Occipital lobe (tissue), 2 donors: ENCODE measurements around the gene DNAJC1. TPM values are rescaled to one million over a fixed set of nuclear protein-coding genes. Genes with fewer than 3 reads are reported as not detected.
"Not testable (repeated sequence)": the region's sequence is repeated elsewhere in the genome, so short reads cannot be mapped to it uniquely, and the experiment has no call there.

Experiments
- DNase-seq: peaks from one replicate; lab custom pipeline; 2025; lab: John Stamatoyannopoulos, UW
- total RNA-seq: library from RNA; depleted of rRNA; stranded (reverse); fragments of >200 nt; gene quantifications from one replicate; pipeline ENCODE4 v1.2.3, GENCODE V29; 2014

The DNAJC1 gene
- total RNA-seq, 1 donor from 2014 or later, result 27.3 TPM

GRCh38 chr10:21827308-21827707 lies 176.2 kb downstream of the DNAJC1 start:
- DNase-seq, result no peak

DNA sequence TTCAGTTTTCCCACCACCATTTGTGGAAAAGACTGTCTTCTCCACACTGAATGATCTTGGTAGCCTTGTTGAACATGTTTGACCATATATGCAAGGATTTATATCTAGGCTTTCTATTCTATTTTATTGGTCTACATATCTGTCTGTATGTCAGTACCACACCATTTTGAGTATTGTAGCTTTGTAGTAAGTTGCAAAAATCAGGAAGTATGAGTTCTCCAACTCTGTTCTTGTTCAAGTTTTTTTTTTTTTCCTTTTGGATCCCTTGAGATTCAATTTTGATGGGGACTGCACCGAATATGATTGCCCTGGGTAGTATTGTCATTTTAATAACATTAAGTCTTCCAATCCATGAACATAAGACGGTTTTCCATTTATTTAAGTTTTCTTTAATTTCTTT lies 176.8 kb downstream of the DNAJC1 start:
- no peak for DNase-seq

GRCh38 chr10:21825345-21825744 lies 178.2 kb downstream of the DNAJC1 start:
- DNase-seq, result no peak

- DNase-seq, result no peak
These were observed 179.1 kb downstream of the DNAJC1 start for GRCh38 chr10:21824409-21824808.

DNA sequence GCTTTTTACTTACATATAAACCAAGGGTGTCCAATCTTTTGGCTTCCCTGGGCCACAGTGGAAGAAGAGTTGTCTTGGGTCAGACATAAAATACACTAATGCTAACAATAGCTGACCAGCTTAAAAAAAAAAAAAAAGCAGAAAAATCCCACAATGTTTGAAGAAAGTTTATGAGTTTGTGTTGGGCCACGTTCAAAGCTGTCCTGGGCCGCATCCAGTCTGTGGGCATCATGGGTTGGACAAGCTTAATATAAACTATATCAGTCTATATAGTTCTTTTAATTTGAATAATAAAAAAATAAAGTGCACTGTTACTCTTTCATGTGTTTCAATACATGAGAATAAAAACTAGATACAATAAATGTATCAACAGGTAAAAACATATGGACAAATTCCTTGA lies 179.9 kb downstream of the DNAJC1 start:
- DNase-seq, result no peak

GRCh38 chr10:21822273-21822672 lies 181.3 kb downstream of the DNAJC1 start:
- not testable (repeated sequence) for DNase-seq

GRCh38 chr10:21820952-21821351 lies 182.6 kb downstream of the DNAJC1 start:
- no peak for DNase-seq

DNA sequence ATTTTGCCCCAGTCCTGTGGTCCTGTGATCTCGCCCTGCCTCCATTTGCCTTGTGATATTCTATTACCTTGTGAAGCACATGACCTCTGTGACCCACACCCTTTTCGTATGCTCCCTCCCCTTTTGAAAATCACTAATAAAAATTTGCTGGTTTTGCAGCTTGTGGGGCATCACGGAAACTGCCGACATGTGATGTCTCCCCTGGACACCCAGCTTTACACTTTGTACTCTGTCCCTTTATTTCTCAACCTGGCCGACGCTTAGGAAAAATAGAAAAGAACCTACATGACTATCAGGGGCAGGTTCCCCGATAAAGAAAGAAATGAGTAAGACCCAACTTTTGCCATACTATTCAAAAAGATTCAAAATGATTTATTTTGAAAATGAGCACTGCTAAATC lies 185.1 kb downstream of the DNAJC1 start:
- DNase-seq, result not testable (repeated sequence)

- DNase-seq, result no peak
These were observed 188.7 kb downstream of the DNAJC1 start for GRCh38 chr10:21814866-21815265.

GRCh38 chr10:21813946-21814345 lies 189.6 kb downstream of the DNAJC1 start:
- no peak for DNase-seq

DNA sequence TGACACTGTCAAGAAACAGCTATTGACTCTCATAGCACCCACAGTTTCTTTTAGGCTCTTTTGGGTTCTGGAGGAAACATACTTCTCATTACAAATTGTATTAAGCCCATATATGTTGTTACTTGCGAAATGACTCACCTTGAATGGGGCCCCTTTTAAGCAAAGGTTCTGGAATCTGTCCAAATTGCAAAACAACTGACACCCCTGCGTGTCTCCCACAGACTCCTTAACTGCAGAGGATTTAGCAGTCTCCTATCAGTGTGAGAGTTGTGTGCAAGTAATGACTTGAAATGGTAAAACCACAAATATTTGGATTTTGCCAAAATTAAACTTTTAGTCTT lies 192.3 kb downstream of the DNAJC1 start:
- no peak for DNase-seq

DNA sequence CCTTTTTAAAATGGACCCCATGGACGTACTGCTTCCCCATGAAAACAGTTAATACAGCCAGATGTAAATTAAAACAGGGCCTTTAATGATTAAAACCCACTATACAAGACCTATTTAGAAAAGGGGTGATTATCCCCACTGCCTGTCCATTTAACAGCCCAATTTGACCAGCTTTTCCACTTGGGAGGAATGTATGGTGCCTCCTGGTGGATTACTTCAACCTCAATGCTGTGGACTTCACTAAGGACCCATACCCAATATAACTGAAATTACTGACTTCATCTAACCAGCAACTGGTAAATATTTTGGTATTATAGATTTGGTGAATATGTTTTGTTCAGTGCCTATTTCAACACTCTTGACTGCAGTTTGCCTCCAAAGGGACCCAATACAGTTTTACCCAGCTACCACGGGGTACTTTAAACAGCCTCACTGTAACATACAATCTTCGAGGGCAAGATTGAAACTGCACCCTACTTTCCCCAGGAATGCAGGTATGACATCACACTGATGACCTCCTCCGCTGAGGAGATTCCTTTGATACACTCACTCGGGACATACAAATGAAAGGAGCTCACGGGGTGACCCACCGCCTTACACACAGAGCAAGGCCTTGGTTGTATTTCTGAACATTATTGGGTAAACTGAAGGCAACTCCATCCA lies 192.8 kb downstream of the DNAJC1 start:
- no peak for DNase-seq

- DNase-seq, result no peak
These were observed 195.0 kb downstream of the DNAJC1 start for GRCh38 chr10:21808550-21808949.

GRCh38 chr10:21807180-21807579 lies 196.3 kb downstream of the DNAJC1 start:
- DNase-seq, result no peak

- DNase-seq, result no peak
These were observed 200.2 kb downstream of the DNAJC1 start for GRCh38 chr10:21803374-21803773.

- DNase-seq, result no peak
These were observed 201.9 kb downstream of the DNAJC1 start for GRCh38 chr10:21801609-21802008.

- no peak for DNase-seq
These were observed 205.4 kb downstream of the DNAJC1 start for GRCh38 chr10:21797984-21798765.

DNA sequence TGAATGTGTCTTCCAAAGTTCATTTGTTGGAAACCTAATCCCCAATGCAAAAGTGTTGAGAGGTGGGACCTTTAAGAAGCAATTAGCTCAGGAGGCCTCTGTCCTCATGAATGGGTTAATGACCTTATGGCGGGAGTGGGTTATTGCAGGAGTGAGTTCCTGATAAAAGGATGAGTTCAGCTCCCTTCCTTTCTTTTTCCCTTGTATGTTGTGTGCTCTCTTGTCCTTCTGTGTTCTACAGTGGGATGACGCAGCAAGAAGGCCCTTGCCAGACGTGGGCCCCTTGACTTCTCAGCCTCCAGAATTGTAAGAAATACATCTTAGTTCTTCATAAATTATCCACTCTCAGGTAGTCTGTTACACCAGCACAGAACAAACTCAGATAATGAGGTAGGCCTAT lies 206.0 kb downstream of the DNAJC1 start:
- DNase-seq, result no peak

GRCh38 chr10:21791276-21791675 lies 212.3 kb downstream of the DNAJC1 start:
- DNase-seq, result no peak

DNA sequence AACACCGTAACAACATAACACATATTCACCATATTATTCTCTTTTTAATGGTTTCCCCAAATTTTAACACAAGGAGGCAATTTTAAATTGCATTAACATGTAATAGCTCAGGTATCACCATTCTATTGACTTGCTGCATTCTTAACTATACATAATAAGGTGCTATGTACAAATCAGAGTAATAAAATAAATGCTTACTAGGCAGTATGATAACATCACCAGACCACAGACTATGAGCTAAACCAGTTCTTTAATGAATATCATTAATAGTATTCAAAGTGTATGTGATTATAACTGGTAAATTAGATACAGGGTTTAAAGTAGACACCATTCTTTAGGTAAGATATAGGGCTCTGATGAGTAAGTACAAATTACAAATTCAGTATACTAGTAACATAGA lies 226.6 kb downstream of the DNAJC1 start:
- no peak for DNase-seq

- DNase-seq, result no peak
These were observed 232.3 kb downstream of the DNAJC1 start for GRCh38 chr10:21771219-21771618.

DNA sequence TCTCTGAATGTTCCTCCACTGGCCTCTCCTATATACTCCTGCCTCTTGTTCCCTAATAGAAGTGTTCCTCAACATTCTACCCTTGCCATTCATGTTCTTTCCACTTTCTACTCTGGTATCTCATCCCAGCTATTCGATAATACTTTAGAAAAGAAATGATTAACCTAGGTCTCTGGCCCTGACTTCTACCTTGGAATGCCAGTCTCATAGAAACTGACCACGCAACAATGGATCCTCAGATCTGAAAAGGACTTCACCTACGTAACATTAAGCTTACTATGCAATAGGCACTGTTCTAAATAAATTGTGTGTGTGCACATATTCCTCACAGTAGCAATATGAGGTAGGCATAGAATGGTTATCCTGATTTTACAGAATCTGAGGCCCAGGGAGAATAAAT lies 234.5 kb downstream of the DNAJC1 start:
- no peak for DNase-seq

GRCh38 chr10:21764466-21765189 lies 238.9 kb downstream of the DNAJC1 start:
- DNase-seq, result no peak
